PC-3 (cell line): Measurements from ENCODE around the gene GABBR2. TPM values are rescaled to one million over a fixed set of nuclear protein-coding genes. Genes with fewer than 3 reads are reported as not detected.
A peak's percentile ranks its signal among the peaks of the same experiment; 100 is the strongest.

Experiments used
- ATAC-seq: fragments of 200-7000 bp; cut with Tn5 transposase; 2 replicates; pipeline ENCODE4 v1.9.1; 2020; ENCODE audit warnings: mild to moderate bottlenecking, moderate library complexity
- BruUV-seq: library from RNA; stranded (reverse); fragments of 400-500 nt; replicated peaks from 2 replicates; lab custom pipeline; 2021; lab: Mats Ljungman, UMichigan
- CTCF ChIA-PET: fragments of 300-600 bp; sonication (Branson Sonifier 250); formaldehyde crosslinking; loops from one replicate; lab custom pipeline; 2022; ENCODE audit warnings: antibody characterized with exemption; lab: Charles Lee
- POLR2A ChIA-PET: fragments of 300-600 bp; sonication (Branson Sonifier 250); formaldehyde crosslinking; loops from one replicate; lab custom pipeline; 2022; ENCODE audit warnings: antibody characterized with exemption; ENCODE audit not compliant: unreplicated experiment; lab: Charles Lee
- DNase-seq: peaks from one replicate; pipeline ENCODE4 v3.0.0-alpha.2; 2015
- H2AFZ ChIP-seq: fragments of 300-600 bp; sonication (generic); 2 replicates; pipeline ENCODE4 v1.6.0; 2016; ENCODE audit warnings: antibody characterized with exemption, low read length
- H3F3A ChIP-seq: fragments of 300-600 bp; sonication (generic); one replicate; pipeline ENCODE4 v1.6.0; 2017; ENCODE audit warnings: antibody characterized with exemption, low read length, control low read depth, mild to moderate bottlenecking; ENCODE audit not compliant: unreplicated experiment
- H3K27ac ChIP-seq: fragments of 300-600 bp; sonication (generic); 2 replicates; pipeline ENCODE4 v1.5.1; 2016; ENCODE audit warnings: mild to moderate bottlenecking, low read length
- H3K27me3 ChIP-seq: fragments of 300-600 bp; sonication (generic); 2 replicates; pipeline ENCODE4 v1.6.1; 2016; ENCODE audit warnings: low read length, mixed read lengths
- H3K36me3 ChIP-seq: fragments of 300-600 bp; sonication (generic); 2 replicates; pipeline ENCODE4 v1.6.1; 2016; ENCODE audit warnings: low read depth, mixed run types, low read length, mixed read lengths
- H3K4me1 ChIP-seq: fragments of 300-600 bp; sonication (generic); 2 replicates; pipeline ENCODE4 v1.5.1; 2016; ENCODE audit warnings: low read length; ENCODE audit not compliant: insufficient read depth
- H3K4me2 ChIP-seq: fragments of 300-600 bp; sonication (generic); 2 replicates; pipeline ENCODE4 v1.6.0; 2016; ENCODE audit warnings: low read length
- H3K4me3 ChIP-seq: fragments of 300-600 bp; sonication (generic); 2 replicates; pipeline ENCODE4 v1.5.1; 2016; ENCODE audit warnings: mild to moderate bottlenecking, low read length, mixed read lengths
- H3K79me2 ChIP-seq: fragments of 300-600 bp; sonication (generic); 2 replicates; pipeline ENCODE4 v1.6.1; 2017; ENCODE audit warnings: low read length, mixed read lengths
- H3K9ac ChIP-seq: fragments of 300-600 bp; sonication (generic); 2 replicates; pipeline ENCODE4 v1.6.0; 2016; ENCODE audit warnings: mild to moderate bottlenecking, low read length
- H3K9me2 ChIP-seq: fragments of 300-600 bp; sonication (generic); replicated peaks from 2 replicates; pipeline ENCODE4 v1.6.1; 2016; ENCODE audit warnings: mixed run types, low read length, mixed read lengths
- H3K9me3 ChIP-seq: fragments of 300-600 bp; sonication (generic); 2 replicates; pipeline ENCODE4 v1.6.1; 2016; ENCODE audit warnings: low read length, mixed read lengths
- H4K20me1 ChIP-seq: fragments of 300-600 bp; sonication (generic); 2 replicates; pipeline ENCODE4 v1.6.1; 2016; ENCODE audit warnings: low read length, mixed read lengths
- CTCF ChIP-seq: fragments of 300-600 bp; sonication (generic); conservative IDR thresholded peaks from 2 replicates; pipeline ENCODE4 v1.5.1; 2017; ENCODE audit warnings: antibody characterized with exemption, low read depth, mild to moderate bottlenecking, low read length
- EZH2 ChIP-seq: fragments of 300-600 bp; sonication (generic); IDR thresholded peaks from one replicate; pipeline ENCODE4 v1.6.1; 2017; ENCODE audit warnings: antibody characterized with exemption, mild to moderate bottlenecking, low read length; ENCODE audit not compliant: unreplicated experiment
- EZH2phosphoT487 ChIP-seq: fragments of 300-600 bp; sonication (generic); IDR thresholded peaks from 2 replicates; pipeline ENCODE4 v1.6.1; 2018; ENCODE audit warnings: mild to moderate bottlenecking, antibody characterized with exemption, low read length, borderline replicate concordance
- intact Hi-C: fragments of 100-400 bp; cut with micrococcal nuclease; formaldehyde crosslinking; loops from 2 replicates; pipeline ENCODE4 v1.9.0; 2023
- total RNA-seq: library from RNA; depleted of rRNA; stranded (reverse); fragments of >200 nt; gene quantifications from 2 replicates; pipeline ENCODE4 v1.2.3, GENCODE V29; 2014

Gene GABBR2
- total RNA-seq, 1 experiment from 2014 or later: 0.44 TPM

- no peaks in the 10 kb centered on the region for H4K20me1 ChIP-seq
- intact Hi-C loops: no loop called here
- no peaks in the 10 kb centered on the region for H3K27me3 ChIP-seq
- ChIA-PET POLR2A (no interaction called here), CTCF (no interaction called here)
- no peak for ATAC-seq
- 0 out of 2 replicates have a peak, but pooled peaks cover 7% of the 10 kb centered on the region for H3K4me1 ChIP-seq
- BruUV-seq: no TSS peak
- H3K36me3 ChIP-seq: no peaks in the 10 kb centered on the region
- H3K27ac ChIP-seq: no peak overlapping the region
- TF ChIP-seq EZH2: no peak
- no peak for TF ChIP-seq EZH2phosphoT487
- no peak for TF ChIP-seq CTCF
- no peak overlapping the region for H3K4me2 ChIP-seq
- H3F3A ChIP-seq: no peaks in the 10 kb centered on the region
- no peak overlapping the region for H2AFZ ChIP-seq
- H3K9ac ChIP-seq: no peak overlapping the region
- no peaks in the 10 kb centered on the region for H3K9me2 ChIP-seq
- no peak overlapping the region for H3K4me3 ChIP-seq
- H3K9me3 ChIP-seq: no peaks in the 10 kb centered on the region
- DNase-seq: no peak
- H3K79me2 ChIP-seq: no peaks in the 10 kb centered on the region
These were observed 378.8 kb downstream of the GABBR2 start for GRCh38 chr9:98329904-98330303.

GRCh38 chr9:98329281-98329680, 379.5 kb downstream of the GABBR2 start:
- no TSS peak for BruUV-seq

More at GRCh38 chr9:98329281-98329680, 379.5 kb downstream of the GABBR2 start:
- H3K4me3 ChIP-seq: no peak overlapping the region
- intact Hi-C loops: no loop called here
- CTCF ChIA-PET: no interaction called here
- H2AFZ ChIP-seq: no peak overlapping the region
- H3K9me2 ChIP-seq: no peaks in the 10 kb centered on the region
- no peaks in the 10 kb centered on the region for H3K9me3 ChIP-seq
- no peaks in the 10 kb centered on the region for H3F3A ChIP-seq
- H3K36me3 ChIP-seq: no peaks in the 10 kb centered on the region
- no peaks in the 10 kb centered on the region for H3K79me2 ChIP-seq
- H3K27me3 ChIP-seq: no peaks in the 10 kb centered on the region
- H4K20me1 ChIP-seq: no peaks in the 10 kb centered on the region
- no peak overlapping the region for H3K4me2 ChIP-seq
- TF ChIP-seq EZH2: no peak
- no peak for TF ChIP-seq EZH2phosphoT487
- no peak for TF ChIP-seq CTCF
- no peak overlapping the region for H3K27ac ChIP-seq
- POLR2A ChIA-PET: no interaction called here
- peak; percentile 3 for DNase-seq
- H3K9ac ChIP-seq: no peak overlapping the region
- H3K4me1 ChIP-seq: peaks cover 7% of the 10 kb centered on the region; the same call in 1 of the 2 replicates
- ATAC-seq: no peak
